ENCODE data around the gene OR1A1.

OR1A1 gene

GRCh38 chr17:3207367-3207766, at the start of gene OR1A1:
OR1A1 (plus strand) TSS chr17:3207667; CDS start chr17:3215621, 7,954 bp downstream.
- no peak for TF ChIP-seq EZH2phosphoT487 (conservative IDR thresholded peaks at IDR 0.05; ENCODE audit: low read length)
- no peak for TF ChIP-seq CTCF (IDR thresholded peaks at IDR 0.05; ENCODE audit: insufficient read depth, low read length, poor library complexity, severe bottlenecking)
- no peaks in the 10 kb centered on the region for H3K9me2 ChIP-seq (replicated peaks; ENCODE audit: insufficient read depth, low read length)
- H3K36me3 ChIP-seq (ENCODE audit: low read length): no peaks in the 10 kb centered on the region
- H3F3A ChIP-seq (ENCODE audit: insufficient read depth): no peaks in the 10 kb centered on the region
- no peaks in the 10 kb centered on the region for H3K9me3 ChIP-seq (ENCODE audit: insufficient read depth, low read length)
- H3K4me2 ChIP-seq (ENCODE audit: low read depth, low read length, poor library complexity, severe bottlenecking): no peak within 1 kb of the TSS
- no peak within 1 kb of the TSS for H3K4me3 ChIP-seq (ENCODE audit: insufficient read depth, low read length, poor library complexity, severe bottlenecking)
- H3K79me2 ChIP-seq (ENCODE audit: insufficient read depth, low read length): no peaks in the 10 kb centered on the region
- H4K20me1 ChIP-seq (ENCODE audit: low read depth, low read length): no peaks in the 10 kb centered on the region
- H3K9ac ChIP-seq (ENCODE audit: low read length): no peak within 1 kb of the TSS
- no peaks in the 10 kb centered on the region for H3K27me3 ChIP-seq (ENCODE audit: low read length)
- H2AFZ ChIP-seq (ENCODE audit: low read depth, low read length, severe bottlenecking): no peak within 1 kb of the TSS
- H3K27ac ChIP-seq (ENCODE audit: low read depth, low read length): no peak within 1 kb of the TSS

- no peak overlapping the region for H3K4me2 ChIP-seq (ENCODE audit: low read depth, low read length, poor library complexity, severe bottlenecking)
These were observed 39.9 kb upstream of the OR1A1 start for GRCh38 chr17:3167574-3167973.

GRCh38 chr17:3189961-3190360, 17.5 kb upstream of the OR1A1 start:
- Histone ChIP-seq H3K9ac (ENCODE audit: low read length) (no peak overlapping the region), H3K4me2 (ENCODE audit: low read depth, low read length, poor library complexity, severe bottlenecking) (no peak overlapping the region), H4K20me1 (ENCODE audit: low read depth, low read length) (no peaks in the 10 kb centered on the region), H3K27me3 (ENCODE audit: low read length) (no peaks in the 10 kb centered on the region), H3K4me3 (ENCODE audit: insufficient read depth, low read length, poor library complexity, severe bottlenecking) (no peak overlapping the region), H3K36me3 (ENCODE audit: low read length) (no peaks in the 10 kb centered on the region), H3K79me2 (ENCODE audit: insufficient read depth, low read length) (no peaks in the 10 kb centered on the region), H3F3A (ENCODE audit: insufficient read depth) (no peaks in the 10 kb centered on the region), H3K27ac (ENCODE audit: low read depth, low read length) (no peak overlapping the region), H3K9me2 (replicated peaks; ENCODE audit: insufficient read depth, low read length) (no peaks in the 10 kb centered on the region), H2AFZ (ENCODE audit: low read depth, low read length, severe bottlenecking) (no peak overlapping the region), H3K9me3 (ENCODE audit: insufficient read depth, low read length) (no peaks in the 10 kb centered on the region)
- no peak for TF ChIP-seq EZH2phosphoT487 (conservative IDR thresholded peaks at IDR 0.05; ENCODE audit: low read length)
- TF ChIP-seq CTCF (IDR thresholded peaks at IDR 0.05; ENCODE audit: insufficient read depth, low read length, poor library complexity, severe bottlenecking): no peak

More at GRCh38 chr17:3167574-3167973, 39.9 kb upstream of the OR1A1 start:
- Histone ChIP-seq H3K27me3 (ENCODE audit: low read length) (no peaks in the 10 kb centered on the region; the same call in 1 of the 2 replicates), H3K9ac (ENCODE audit: low read length) (no peak overlapping the region), H3K27ac (ENCODE audit: low read depth, low read length) (no peak overlapping the region), H3K9me2 (replicated peaks; ENCODE audit: insufficient read depth, low read length) (no peaks in the 10 kb centered on the region), H2AFZ (ENCODE audit: low read depth, low read length, severe bottlenecking) (no peak overlapping the region), H3F3A (ENCODE audit: insufficient read depth) (no peaks in the 10 kb centered on the region), H3K4me3 (ENCODE audit: insufficient read depth, low read length, poor library complexity, severe bottlenecking) (no peak overlapping the region), H3K36me3 (ENCODE audit: low read length) (no peaks in the 10 kb centered on the region), H3K79me2 (ENCODE audit: insufficient read depth, low read length) (no peaks in the 10 kb centered on the region), H4K20me1 (ENCODE audit: low read depth, low read length) (no peaks in the 10 kb centered on the region), H3K9me3 (ENCODE audit: insufficient read depth, low read length) (no peaks in the 10 kb centered on the region)
- TF ChIP-seq CTCF (IDR thresholded peaks at IDR 0.05; ENCODE audit: insufficient read depth, low read length, poor library complexity, severe bottlenecking) (no peak), EZH2phosphoT487 (conservative IDR thresholded peaks at IDR 0.05; ENCODE audit: low read length) (no peak)

Data from SU-DHL-6 (cell line).